Duodenal mucosa (tissue), 2 donors: ENCODE data around the gene TREM1.
"Not testable (repeated sequence)": the region's sequence is repeated elsewhere in the genome, so short reads cannot be mapped to it uniquely, and the experiment has no call there.

Experiments
- H3K27ac ChIP-seq: one replicate; pipeline ENCODE4 v1.7.0; 2013; ENCODE audit warnings: low read depth, low read length
- H3K27me3 ChIP-seq, 2 donors: one replicate each; pipeline ENCODE4 v1.7.0; 2013; ENCODE audit warnings: low read length in 2 of 2, control low read depth in 1 of 2; ENCODE audit not compliant: insufficient read depth in 2 of 2, control insufficient read depth in 1 of 2
- H3K36me3 ChIP-seq, 2 donors: one replicate each; pipeline ENCODE4 v1.7.0; 2013; ENCODE audit warnings: low read length in 2 of 2, control low read depth in 1 of 2; ENCODE audit not compliant: insufficient read depth in 2 of 2, control insufficient read depth in 1 of 2
- H3K4me1 ChIP-seq, 2 donors: one replicate each; pipeline ENCODE4 v1.7.0; 2013; ENCODE audit warnings: low read length in 2 of 2, control low read depth in 1 of 2; ENCODE audit not compliant: insufficient read depth in 2 of 2, control insufficient read depth in 1 of 2
- H3K4me3 ChIP-seq, 2 donors: one replicate each; pipeline ENCODE4 v1.7.0; 2013; ENCODE audit warnings: low read length in 2 of 2, low read depth in 1 of 2
- H3K9ac ChIP-seq, 2 donors: one replicate each; pipeline ENCODE4 v1.7.0; 2013; ENCODE audit warnings: low read length in 2 of 2, low read depth in 1 of 2
- H3K9me3 ChIP-seq, 2 donors: one replicate each; pipeline ENCODE4 v1.7.0; 2013; ENCODE audit warnings: low read length in 2 of 2, control low read depth in 1 of 2; ENCODE audit not compliant: control insufficient read depth in 1 of 2

Gene TREM1

DNA sequence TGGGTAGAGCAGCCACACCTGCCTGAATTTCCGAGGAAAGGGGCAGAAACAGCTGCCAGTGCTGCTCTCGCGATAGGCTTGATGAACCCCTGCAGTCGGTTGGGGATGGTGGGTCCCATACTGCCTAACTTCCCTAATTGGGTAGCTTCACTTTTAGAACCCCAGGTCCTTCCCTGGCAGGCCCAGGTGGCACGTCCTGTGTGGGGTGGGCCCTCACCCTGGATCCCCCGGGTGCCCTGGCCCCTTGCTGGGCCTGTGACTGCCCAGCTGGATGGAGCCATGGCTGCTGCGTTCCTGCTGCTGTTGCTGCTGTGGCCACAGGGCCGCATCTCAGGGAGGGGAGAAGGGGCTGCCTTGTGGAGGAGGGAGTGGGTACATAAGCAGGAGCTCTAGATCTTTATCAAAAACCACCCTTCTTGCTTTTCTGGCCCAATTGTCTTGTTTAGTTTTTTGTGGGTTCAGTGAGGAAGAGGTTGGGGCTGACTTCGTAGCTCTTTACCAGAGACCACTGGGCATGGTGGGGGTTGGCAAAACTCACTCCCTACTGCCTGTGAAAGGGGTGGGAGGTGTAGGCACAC, 39.1 kb downstream of the TREM1 start:
- no peak overlapping the region for H3K4me3 ChIP-seq
- peaks cover 0 to 4% of the 10 kb centered on the region in 2 donors for H3K27me3 ChIP-seq
- H3K9ac ChIP-seq = no peak overlapping the region
- no peaks in the 10 kb centered on the region for H3K36me3 ChIP-seq
- H3K27ac ChIP-seq = no peak overlapping the region
- no peaks in the 10 kb centered on the region for H3K9me3 ChIP-seq
- no peaks in the 10 kb centered on the region for H3K4me1 ChIP-seq

DNA sequence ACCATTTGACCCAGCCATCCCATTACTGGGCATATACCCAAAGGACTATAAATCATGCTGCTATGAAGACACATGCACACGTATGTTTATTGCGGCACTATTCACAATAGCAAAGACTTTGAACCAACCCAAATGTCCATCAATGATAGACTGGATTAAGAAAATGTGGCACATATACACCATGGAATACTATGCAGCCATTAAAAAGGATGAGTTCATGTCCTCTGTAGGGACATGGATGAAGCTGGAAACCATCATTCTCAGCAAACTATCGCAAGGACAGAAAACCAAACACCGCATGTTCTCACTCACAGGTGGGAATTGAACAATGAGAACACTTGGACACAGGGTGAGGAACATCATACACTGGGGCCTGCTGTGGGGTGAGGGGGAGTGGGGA, 40.0 kb downstream of the TREM1 start:
- not testable (repeated sequence) for H3K9me3 ChIP-seq, H3K4me1 ChIP-seq, H3K27ac ChIP-seq, H3K27me3 ChIP-seq, H3K4me3 ChIP-seq, H3K36me3 ChIP-seq, H3K9ac ChIP-seq

DNA sequence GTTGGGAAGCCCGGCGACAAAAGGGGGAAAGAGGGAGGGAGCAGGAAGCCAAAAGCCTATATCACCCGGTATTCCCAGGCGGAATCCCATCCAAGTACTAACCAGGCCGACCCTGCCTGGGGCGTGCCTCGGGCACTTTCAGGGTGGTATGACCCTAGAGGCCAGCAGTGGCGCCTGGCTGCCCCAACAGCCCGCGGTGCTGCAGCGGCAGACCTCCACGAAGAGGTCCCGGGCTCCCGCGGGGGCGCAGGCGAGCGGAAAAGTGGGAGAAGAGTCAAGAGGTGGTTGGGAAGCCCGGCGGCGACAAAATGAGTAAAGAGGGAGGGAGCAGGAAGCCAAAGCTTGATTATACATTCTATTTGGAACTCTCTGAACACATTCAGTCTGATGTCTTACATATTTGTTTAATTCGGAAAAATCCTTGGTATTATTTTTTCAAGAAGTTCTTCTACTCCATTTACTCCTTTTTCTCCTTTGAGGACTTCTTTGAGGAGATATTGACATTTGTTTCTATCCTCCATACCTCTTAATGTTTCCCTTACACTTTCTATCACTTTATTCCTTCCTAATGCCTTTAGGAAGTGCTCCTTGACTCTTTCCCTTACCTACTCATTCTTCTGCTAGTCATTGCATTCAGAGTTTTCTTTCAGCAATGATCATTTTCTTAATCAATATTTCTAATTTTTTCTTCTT, 46.9 kb downstream of the TREM1 start:
- no peak overlapping the region for H3K27ac ChIP-seq
- H3K27me3 ChIP-seq = peaks cover 18 to 19% of the 10 kb centered on the region in 2 donors

DNA sequence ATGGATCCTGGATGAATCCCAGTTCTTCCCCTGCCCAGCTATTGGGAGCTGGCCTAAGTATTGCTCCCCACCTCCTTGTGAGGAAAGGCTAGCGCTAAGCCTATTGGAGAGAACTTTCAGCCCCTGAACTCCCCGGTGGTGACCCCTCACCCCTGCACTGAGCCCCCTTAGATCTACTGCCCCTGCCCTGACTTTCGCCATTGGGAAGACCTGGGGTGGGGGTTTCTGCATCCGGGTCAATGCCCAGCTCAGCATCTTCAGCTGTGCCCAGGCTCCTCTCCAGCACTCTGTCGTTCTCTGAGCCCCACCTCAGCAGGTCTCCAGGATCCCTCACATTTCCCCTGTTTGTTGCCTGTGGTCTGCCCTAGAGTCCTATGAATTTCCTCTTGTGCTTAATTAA, 49.4 kb downstream of the TREM1 start:
- Histone ChIP-seq H3K9me3 (no peaks in the 10 kb centered on the region), H3K4me3 (no peak overlapping the region), H3K9ac (no peak overlapping the region), H3K4me1 (no peaks in the 10 kb centered on the region), H3K27ac (no peak overlapping the region), H3K27me3 (peaks cover 15 to 19% of the 10 kb centered on the region in 2 donors), H3K36me3 (no peaks in the 10 kb centered on the region)

More for the DNA sequence above, 46.9 kb downstream of the TREM1 start:
- Histone ChIP-seq H3K9me3 (no peaks in the 10 kb centered on the region), H3K9ac (no peak overlapping the region), H3K36me3 (no peaks in the 10 kb centered on the region), H3K4me3 (no peak overlapping the region), H3K4me1 (no peaks in the 10 kb centered on the region)

DNA sequence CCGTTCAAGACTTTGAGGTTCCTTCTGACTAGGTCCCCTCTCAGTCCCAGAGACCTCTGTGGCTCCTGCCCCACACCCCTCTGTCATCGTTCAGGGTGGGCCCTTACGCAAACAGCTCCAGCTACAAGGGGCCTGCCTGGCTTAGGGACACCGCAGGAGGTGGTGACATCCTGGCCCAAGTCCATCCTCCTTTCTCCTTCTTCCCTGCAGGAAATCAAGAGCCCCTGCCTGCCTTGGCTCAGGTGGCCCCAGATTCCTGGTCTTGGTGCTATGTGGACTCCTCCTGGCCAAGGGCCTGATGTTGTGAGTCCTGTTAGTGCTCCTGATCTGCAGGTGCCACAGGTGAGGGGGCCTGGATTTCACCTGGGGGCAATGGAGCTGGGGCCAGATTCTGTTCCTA, 50.2 kb downstream of the TREM1 start:
- Histone ChIP-seq H3K4me1 (no peaks in the 10 kb centered on the region), H3K36me3 (no peaks in the 10 kb centered on the region), H3K4me3 (no peak overlapping the region), H3K27ac (no peak overlapping the region), H3K9me3 (no peaks in the 10 kb centered on the region), H3K27me3 (peaks cover 9 to 19% of the 10 kb centered on the region in 2 donors), H3K9ac (no peak overlapping the region)

DNA sequence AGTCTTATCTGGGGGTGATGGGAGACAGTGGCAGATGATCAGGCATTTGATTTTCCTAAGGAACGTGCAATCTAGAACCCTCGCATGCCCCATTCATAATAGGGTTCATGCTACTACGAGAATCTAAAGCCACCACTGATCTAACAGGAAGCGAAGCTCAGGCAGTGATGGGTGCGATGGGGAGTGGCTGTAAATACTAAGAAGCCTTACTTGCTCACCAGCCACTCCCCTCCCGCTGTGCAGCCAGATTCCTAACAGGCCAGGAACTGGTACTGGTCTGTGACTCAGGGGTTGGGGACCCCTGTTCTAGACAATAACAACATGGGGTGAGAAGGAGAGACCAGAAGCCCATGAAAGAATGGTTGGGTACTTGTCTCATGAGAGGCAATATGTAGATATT, 53.8 kb downstream of the TREM1 start:
- H3K4me3 ChIP-seq = no peak overlapping the region
- H3K27me3 ChIP-seq = peaks cover 0 to 9% of the 10 kb centered on the region in 2 donors
- H3K27ac ChIP-seq = no peak overlapping the region
- H3K36me3 ChIP-seq = no peaks in the 10 kb centered on the region
- H3K9me3 ChIP-seq = no peaks in the 10 kb centered on the region
- H3K9ac ChIP-seq = no peak overlapping the region
- H3K4me1 ChIP-seq = no peaks in the 10 kb centered on the region

DNA sequence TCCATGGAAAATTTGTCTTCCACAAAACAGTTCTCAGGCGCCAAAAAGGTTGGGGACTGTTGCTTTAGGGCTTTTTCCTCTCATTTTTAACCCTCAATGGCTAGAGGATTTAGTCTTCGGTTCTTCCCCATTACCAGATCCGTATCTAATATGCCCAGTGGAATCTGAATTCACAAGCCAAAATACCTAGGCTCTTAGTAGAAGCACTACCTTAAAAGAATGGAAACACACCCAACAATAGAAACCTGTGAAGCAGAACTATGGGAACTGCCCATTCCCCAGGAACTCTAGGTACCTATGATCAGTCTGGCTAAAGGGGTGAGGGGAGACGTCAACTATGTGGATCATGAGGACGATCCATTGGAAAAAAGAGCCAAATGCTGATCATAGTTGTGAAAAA, 55.2 kb downstream of the TREM1 start:
- no peak overlapping the region for H3K27ac ChIP-seq
- H3K9me3 ChIP-seq = no peaks in the 10 kb centered on the region
- H3K27me3 ChIP-seq = peaks cover 0 to 8% of the 10 kb centered on the region in 2 donors
- H3K4me3 ChIP-seq = no peak overlapping the region
- no peaks in the 10 kb centered on the region for H3K4me1 ChIP-seq
- H3K9ac ChIP-seq = no peak overlapping the region
- H3K36me3 ChIP-seq = no peaks in the 10 kb centered on the region

DNA sequence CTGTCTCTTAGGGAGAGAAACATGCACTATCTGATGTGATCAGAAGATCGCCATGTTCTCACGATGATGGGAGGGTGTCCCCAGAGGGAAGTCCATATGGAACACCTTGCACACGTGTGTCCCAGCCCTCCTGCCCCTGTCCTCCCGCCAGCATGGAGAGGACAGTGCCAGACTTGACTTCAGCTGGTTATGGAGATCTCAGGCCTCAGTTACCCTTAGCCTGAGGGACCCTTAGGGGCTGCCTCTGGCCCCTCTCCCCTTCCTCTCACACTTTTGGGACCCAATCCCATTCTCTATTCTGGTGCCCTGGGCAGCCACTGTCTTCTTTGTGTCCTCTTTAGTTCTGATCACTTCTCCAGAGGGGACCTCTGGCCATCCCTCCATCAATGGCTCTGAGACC, 56.8 kb downstream of the TREM1 start:
- H3K9me3 ChIP-seq = no peaks in the 10 kb centered on the region
- H3K9ac ChIP-seq = no peak overlapping the region
- H3K27me3 ChIP-seq = peaks cover 0 to 8% of the 10 kb centered on the region in 2 donors
- H3K4me3 ChIP-seq = no peak overlapping the region
- H3K4me1 ChIP-seq = no peaks in the 10 kb centered on the region
- H3K36me3 ChIP-seq = no peaks in the 10 kb centered on the region
- H3K27ac ChIP-seq = no peak overlapping the region

DNA sequence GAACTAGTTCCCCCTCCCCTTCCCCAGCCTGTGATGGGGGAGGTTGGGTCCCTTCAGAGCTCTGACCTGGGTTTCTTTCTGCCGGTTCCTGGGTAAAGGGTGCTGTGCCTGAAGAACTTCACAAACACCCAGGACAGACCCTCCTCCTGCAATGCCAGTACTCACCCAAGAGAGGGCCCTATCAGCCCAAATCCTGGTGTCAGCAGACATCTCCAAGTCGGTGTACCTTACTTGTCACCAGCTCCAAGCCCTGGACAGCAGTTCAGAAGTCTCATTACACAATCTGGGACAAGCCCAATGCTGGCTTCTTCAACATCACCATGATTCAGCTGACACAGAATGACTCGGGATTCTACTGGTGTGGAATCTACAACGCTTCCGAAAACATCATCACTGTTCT, 57.9 kb downstream of the TREM1 start:
- Histone ChIP-seq H3K27me3 (peaks cover 0 to 8% of the 10 kb centered on the region in 2 donors), H3K4me3 (no peak overlapping the region), H3K36me3 (no peaks in the 10 kb centered on the region), H3K9ac (no peak overlapping the region), H3K4me1 (no peaks in the 10 kb centered on the region), H3K9me3 (no peaks in the 10 kb centered on the region), H3K27ac (no peak overlapping the region)

DNA sequence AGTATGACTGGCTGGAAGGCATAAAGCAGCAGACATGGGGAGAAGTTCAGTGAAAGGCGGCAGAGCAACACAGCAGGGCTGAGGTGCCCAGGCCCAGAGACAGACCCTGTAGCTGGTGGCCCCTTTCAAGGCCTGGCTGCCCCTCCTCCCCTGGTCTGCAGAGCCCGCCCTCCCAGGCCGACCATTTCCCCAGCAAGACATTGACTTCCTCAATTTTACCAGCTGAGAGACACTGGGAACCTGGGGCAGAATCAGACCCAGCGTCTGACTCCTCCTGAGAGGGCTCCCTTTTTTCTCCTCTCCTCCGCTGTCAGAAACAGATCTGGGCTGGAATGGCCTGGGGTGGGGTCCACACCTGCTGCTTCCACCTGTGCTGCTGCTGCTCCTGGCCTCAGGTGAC, 58.4 kb downstream of the TREM1 start, which contains the start of gene TREML4:
Gene TREML4, plus strand, starts transcription at position 254 of the 400 bp plus-strand sequence. Its CDS starts 79 bp downstream, at position 333.
- H3K9me3 ChIP-seq = no peaks in the 10 kb centered on the region
- no peak within 1 kb of the TSS for H3K27ac ChIP-seq
- no peaks in the 10 kb centered on the region for H3K36me3 ChIP-seq
- no peaks in the 10 kb centered on the region for H3K4me1 ChIP-seq
- peaks cover 0 to 8% of the 10 kb centered on the region in 2 donors for H3K27me3 ChIP-seq
- no peak within 1 kb of the TSS for H3K9ac ChIP-seq
- no peak within 1 kb of the TSS for H3K4me3 ChIP-seq
